Breast epithelium (tissue), 3 donors: ENCODE results near the gene IMMP2L.

Source experiments
- CTCF ChIP-seq, 3 donors: fragments of 450-650 bp; IDR thresholded peaks; one replicate each; pipeline ENCODE4 v1.5.1; 2016 to 2017; ENCODE audit warnings: antibody characterized with exemption in 3 of 3, mild to moderate bottlenecking in 3 of 3, moderate library complexity in 3 of 3
- POLR2A ChIP-seq: fragments of 450-650 bp; IDR thresholded peaks from one replicate; pipeline ENCODE4 v1.6.1; 2016; ENCODE audit warnings: antibody characterized with exemption, mild to moderate bottlenecking, moderate library complexity
- POLR2AphosphoS5 ChIP-seq, 3 donors: sonication (generic); formaldehyde crosslinking; IDR thresholded peaks; one replicate each; pipeline ENCODE4 v1.6.1; 2017; ENCODE audit warnings: antibody characterized with exemption in 3 of 3

GRCh38 chr7:111517549-111517951 is 44.7 kb downstream of the IMMP2L start:
- TF ChIP-seq CTCF (IDR thresholded peaks at IDR 0.05) (no peak), POLR2A (no peak), POLR2AphosphoS5 (IDR thresholded peaks at IDR 0.05) (no peak)
